ENCODE measurements around the gene MCTP1. TPM values are rescaled to one million over a fixed set of nuclear protein-coding genes. Genes with fewer than 3 reads are reported as not detected.

Gene MCTP1
- total RNA-seq, 1 experiment from 2014 or later: 0.44 TPM

- BruUV-seq (replicated peaks): no TSS peak
- Histone ChIP-seq H3K4me2 (ENCODE audit: low read length) (no peak overlapping the region), H3K4me1 (ENCODE audit: control insufficient read depth in 1 of 2, insufficient read depth in 2 of 2, low read length in 2 of 2) (no peaks in the 10 kb centered on the region), H3K79me2 (ENCODE audit: insufficient read depth, low read length) (no peaks in the 10 kb centered on the region), H3K9me2 (ENCODE audit: insufficient read depth) (no peaks in the 10 kb centered on the region), H3K36me3 (ENCODE audit: control insufficient read depth in 1 of 2, insufficient read depth in 2 of 2, low read length in 2 of 2) (no peaks in the 10 kb centered on the region), H2AFZ (ENCODE audit: low read depth, low read length, poor library complexity, severe bottlenecking) (no peak overlapping the region), H3K4me3 (replicated peaks in 1 of 2; ENCODE audit: low read depth in 1 of 2, low read length in 2 of 2) (no peak overlapping the region), H3K27me3 (ENCODE audit: insufficient read depth, low read length) (no peaks in the 10 kb centered on the region), H3K9me3 (ENCODE audit: control insufficient read depth in 1 of 2, insufficient read depth in 1 of 2, low read depth in 1 of 2, low read length in 2 of 2) (no peaks in the 10 kb centered on the region), H4K20me1 (ENCODE audit: insufficient read depth) (no peaks in the 10 kb centered on the region), H3K27ac (ENCODE audit: low read depth, low read length) (no peak overlapping the region), H3K9ac (ENCODE audit: low read length) (no peak overlapping the region)
- POLR2A ChIA-PET: no interaction called here
- ATAC-seq (no peak), DNase-seq (ENCODE audit: low read depth, low spot score) (no peak)
- intact Hi-C loops (cut with micrococcal nuclease): loop anchor here (10.0 kb wide), 1 partner anchor 1307 kb away; the partner anchor contains the start of genes NR2F1 and NR2F1-AS1
- RAD21 ChIA-PET (ENCODE audit: low non-redundant PET in 1 of 2, low total read pairs in 2 of 2, uncharacterized antibody in 2 of 2, unreplicated experiment in 2 of 2): no interaction called here
- CTCF ChIA-PET: no interaction called here
- TF ChIP-seq ELF1 (IDR thresholded peaks at IDR 0.05; ENCODE audit: borderline replicate concordance, low read depth): no peak
- TF ChIP-seq CEBPB (IDR thresholded peaks at IDR 0.05; ENCODE audit: low read depth): no peak
- TF ChIP-seq JUND (IDR thresholded peaks at IDR 0.05): no peak
Measured at GRCh38 chr5:94891972-94892371, 392.9 kb downstream of the MCTP1 start.

- CTCF ChIA-PET: no interaction called here
- Histone ChIP-seq H3K9me2 (ENCODE audit: insufficient read depth) (no peaks in the 10 kb centered on the region), H3K27me3 (ENCODE audit: insufficient read depth, low read length) (no peaks in the 10 kb centered on the region), H3K36me3 (ENCODE audit: control insufficient read depth in 1 of 2, insufficient read depth in 2 of 2, low read length in 2 of 2) (no peaks in the 10 kb centered on the region), H3K9ac (ENCODE audit: low read length) (no peak overlapping the region), H3K27ac (ENCODE audit: low read depth, low read length) (no peak overlapping the region), H2AFZ (ENCODE audit: low read depth, low read length, poor library complexity, severe bottlenecking) (no peak overlapping the region), H4K20me1 (ENCODE audit: insufficient read depth) (no peaks in the 10 kb centered on the region), H3K4me3 (replicated peaks in 1 of 2; ENCODE audit: low read depth in 1 of 2, low read length in 2 of 2) (no peak overlapping the region), H3K79me2 (ENCODE audit: insufficient read depth, low read length) (no peaks in the 10 kb centered on the region), H3K4me1 (ENCODE audit: control insufficient read depth in 1 of 2, insufficient read depth in 2 of 2, low read length in 2 of 2) (no peaks in the 10 kb centered on the region), H3K4me2 (ENCODE audit: low read length) (no peak overlapping the region), H3K9me3 (ENCODE audit: control insufficient read depth in 1 of 2, insufficient read depth in 1 of 2, low read depth in 1 of 2, low read length in 2 of 2) (no peaks in the 10 kb centered on the region)
- POLR2A ChIA-PET: no interaction called here
- no peak for ATAC-seq
- intact Hi-C loops (cut with micrococcal nuclease): loop anchor here (10.0 kb wide), 1 partner anchor 1307 kb away; the partner anchor contains the start of genes NR2F1 and NR2F1-AS1
- no TSS peak for BruUV-seq (replicated peaks)
- DNase-seq (ENCODE audit: low read depth, low spot score): no peak
- RAD21 ChIA-PET (ENCODE audit: low non-redundant PET in 1 of 2, low total read pairs in 2 of 2, uncharacterized antibody in 2 of 2, unreplicated experiment in 2 of 2): no interaction called here
- no peak for TF ChIP-seq ATF3 (IDR thresholded peaks at IDR 0.05)
- TF ChIP-seq SP1 (IDR thresholded peaks at IDR 0.05; ENCODE audit: low read depth): no peak
- TF ChIP-seq ZNF274 (IDR thresholded peaks at IDR 0.05; ENCODE audit: low read depth, low read length): no peak
- TF ChIP-seq REST (IDR thresholded peaks at IDR 0.05; ENCODE audit: low read depth): no peak
- no peak for TF ChIP-seq TCF7L2 (IDR thresholded peaks at IDR 0.05; ENCODE audit: borderline replicate concordance, extremely low read depth, insufficient read depth, insufficient read length)
- no peak for TF ChIP-seq CTCF (IDR thresholded peaks at IDR 0.05 in 2 of 3, conservative IDR thresholded peaks at IDR 0.05 in 1 of 3; ENCODE audit: borderline replicate concordance in 1 of 3, insufficient read depth in 1 of 3, low read depth in 2 of 3, low read length in 2 of 3)
- no peak for TF ChIP-seq EZH2phosphoT487 (IDR thresholded peaks at IDR 0.05; ENCODE audit: borderline replicate concordance)
- no peak for TF ChIP-seq CBX3 (IDR thresholded peaks at IDR 0.05; ENCODE audit: low read depth)
- TF ChIP-seq MAX (IDR thresholded peaks at IDR 0.05): no peak
- no peak for TF ChIP-seq RAD21 (IDR thresholded peaks at IDR 0.05; ENCODE audit: low read depth)
- TF ChIP-seq POLR2AphosphoS5 (IDR thresholded peaks at IDR 0.05; ENCODE audit: low read depth, low read length): no peak
Measured at GRCh38 chr5:94891565-94891964, 393.3 kb downstream of the MCTP1 start.

Data from HCT116 (cell line).